IPS DF 19.7 (cell line): Measurements from ENCODE around the gene TRIM7.

Experiments
- DNase-seq: peaks from one replicate; pipeline ENCODE4 v3.0.0-alpha.2; 2013; ENCODE audit warnings: low read depth, low spot score

TRIM7 gene

DNA sequence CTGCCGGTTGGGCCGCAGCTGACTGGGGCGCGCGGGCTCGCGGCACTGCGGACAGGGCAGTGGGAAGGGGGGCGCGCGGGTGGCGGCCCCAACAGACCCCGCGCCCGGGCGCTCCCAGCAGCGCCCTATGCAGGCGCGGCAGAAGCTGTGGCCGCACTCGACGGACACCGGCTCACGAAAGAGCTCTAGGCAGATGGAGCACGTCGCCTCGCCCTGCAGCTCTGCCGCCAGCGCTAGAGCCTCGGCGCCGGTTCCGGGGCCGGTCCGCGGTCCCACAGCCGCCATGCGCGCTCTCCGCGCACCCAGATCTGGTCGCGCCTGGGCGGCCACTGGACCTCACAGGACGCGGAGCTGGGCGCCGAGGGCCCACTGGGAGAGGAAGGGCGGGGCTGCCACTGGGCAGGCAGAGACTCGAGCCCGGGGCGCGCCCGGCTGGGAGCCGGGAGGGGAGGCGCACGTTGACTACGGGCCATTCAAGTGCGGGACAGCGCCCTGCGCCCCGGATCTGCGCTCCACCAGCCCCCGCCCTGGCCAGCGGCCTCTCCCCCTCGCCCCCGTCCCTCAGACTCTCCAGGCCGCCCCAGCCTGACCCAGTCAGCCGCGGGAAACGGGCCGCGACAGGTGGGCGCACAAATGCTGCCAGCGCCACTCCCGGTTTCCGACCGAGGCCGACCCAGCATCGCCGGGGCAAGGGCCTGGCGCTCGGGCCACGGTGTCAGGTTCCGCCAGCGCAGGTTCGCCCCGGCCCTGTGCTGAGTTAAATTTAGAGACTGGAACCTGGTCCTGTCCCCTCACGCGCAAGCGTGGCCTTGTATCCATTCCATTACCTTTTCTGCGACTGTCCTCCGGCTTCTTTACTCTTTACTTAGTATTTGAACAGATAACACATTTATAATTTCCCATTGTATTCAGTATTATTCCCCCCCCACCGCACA, at the start of gene TRIM7:
Gene TRIM7, minus strand, starts transcription at position 371 of the 935 bp plus-strand sequence. Its CDS starts 86 bp downstream, at position 285.
- no peak for DNase-seq

DNA sequence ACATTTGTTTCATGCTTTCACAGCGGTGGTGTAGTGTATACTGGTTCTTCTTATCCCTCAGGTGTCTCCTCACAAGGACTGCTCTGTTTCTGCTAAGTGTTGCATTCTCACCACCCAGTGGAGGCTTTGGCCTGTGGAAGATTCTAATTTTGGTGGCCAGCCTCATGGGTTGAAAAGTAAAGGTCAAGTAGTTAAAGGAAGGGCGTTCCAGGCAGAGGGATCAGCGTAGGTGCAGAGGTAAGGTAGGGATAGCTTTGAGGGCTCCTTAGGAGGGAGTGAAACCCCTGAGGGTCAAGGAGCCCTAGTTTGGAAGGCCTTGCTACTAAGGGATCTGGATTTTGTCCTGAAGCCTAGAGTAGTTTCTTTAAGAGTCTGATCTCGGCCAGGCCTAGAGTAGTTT, 43.3 kb upstream of the TRIM7 start:
- DNase-seq, result no peak

DNA sequence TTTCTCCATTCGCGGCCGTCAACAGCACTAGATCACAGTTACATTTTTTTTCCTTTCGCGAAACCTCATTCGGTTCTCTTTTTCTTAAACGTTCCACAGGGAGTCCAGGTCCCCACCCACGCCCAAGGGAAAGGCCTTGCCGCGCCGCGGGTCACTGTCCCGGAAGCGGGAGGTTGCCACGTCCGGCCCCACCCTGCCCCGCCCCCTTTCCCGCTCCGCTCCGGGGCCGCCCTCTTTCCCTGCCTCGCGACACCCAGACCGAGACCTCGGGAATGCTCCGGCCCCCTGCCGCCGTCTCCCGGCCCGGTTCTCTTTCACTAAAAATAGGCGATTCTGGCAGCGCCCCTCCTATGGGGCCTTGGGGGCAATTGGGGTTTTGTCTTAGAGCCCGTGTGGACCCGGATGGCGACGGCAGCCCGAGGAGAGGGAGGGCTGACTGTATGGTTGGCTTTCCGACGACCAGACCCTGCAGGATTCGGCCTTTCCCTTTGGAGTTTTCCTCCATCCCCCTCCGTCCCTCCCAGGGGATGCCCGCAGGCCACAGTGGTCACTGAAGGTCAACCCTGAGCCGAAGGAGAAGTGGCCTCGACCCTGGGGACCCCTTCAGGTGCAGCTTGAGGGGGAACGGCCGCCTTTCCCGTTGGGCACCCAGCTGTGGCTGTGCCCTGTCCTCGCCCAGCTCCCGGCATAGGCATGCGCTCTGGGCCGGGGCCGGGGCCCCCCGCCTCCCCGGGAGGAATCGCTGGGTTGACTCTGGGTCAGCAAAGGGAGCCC, 41.5 kb upstream of the TRIM7 start:
- no peak for DNase-seq

DNA sequence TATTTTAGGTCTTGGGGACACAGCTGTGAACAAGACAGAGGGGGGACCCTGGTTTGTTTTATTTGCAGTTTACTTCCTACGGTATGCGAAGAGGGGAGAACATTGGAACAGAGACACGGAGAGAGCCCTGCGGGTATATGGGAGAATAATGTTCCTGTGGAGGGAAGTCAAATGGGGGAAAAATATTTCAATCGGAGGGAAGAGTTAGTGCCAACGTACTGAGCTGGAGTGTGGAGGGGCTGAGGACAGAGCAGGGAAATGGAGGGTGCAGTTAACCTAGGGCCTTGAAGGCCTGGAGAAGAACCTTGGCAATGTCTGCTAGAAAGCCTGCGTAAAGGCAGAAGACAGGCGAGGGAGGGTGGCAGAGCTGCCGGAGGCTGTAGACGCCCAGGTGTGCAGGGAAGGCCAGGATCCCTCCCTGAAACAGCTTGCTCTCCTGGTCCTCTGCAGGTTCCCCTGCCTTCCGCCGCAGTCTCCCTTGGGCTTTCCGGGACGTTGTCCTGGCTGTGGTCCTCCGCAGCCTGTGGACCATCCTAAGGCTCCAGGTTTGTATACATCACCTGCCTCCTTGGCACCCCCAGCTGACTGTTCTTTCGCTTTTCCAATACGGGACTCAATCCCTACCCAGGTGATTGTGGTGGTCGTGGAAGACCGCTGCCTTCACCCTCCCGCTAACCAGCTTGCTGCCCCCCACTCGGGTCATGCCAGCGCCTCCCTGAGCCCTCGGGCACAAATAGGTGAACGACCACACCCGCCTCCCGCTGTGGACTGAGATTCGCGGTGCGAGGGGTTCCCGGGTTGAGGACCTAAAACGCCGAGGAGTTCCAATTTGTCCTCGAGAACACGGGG, 40.7 kb upstream of the TRIM7 start:
- no peak for DNase-seq

DNA sequence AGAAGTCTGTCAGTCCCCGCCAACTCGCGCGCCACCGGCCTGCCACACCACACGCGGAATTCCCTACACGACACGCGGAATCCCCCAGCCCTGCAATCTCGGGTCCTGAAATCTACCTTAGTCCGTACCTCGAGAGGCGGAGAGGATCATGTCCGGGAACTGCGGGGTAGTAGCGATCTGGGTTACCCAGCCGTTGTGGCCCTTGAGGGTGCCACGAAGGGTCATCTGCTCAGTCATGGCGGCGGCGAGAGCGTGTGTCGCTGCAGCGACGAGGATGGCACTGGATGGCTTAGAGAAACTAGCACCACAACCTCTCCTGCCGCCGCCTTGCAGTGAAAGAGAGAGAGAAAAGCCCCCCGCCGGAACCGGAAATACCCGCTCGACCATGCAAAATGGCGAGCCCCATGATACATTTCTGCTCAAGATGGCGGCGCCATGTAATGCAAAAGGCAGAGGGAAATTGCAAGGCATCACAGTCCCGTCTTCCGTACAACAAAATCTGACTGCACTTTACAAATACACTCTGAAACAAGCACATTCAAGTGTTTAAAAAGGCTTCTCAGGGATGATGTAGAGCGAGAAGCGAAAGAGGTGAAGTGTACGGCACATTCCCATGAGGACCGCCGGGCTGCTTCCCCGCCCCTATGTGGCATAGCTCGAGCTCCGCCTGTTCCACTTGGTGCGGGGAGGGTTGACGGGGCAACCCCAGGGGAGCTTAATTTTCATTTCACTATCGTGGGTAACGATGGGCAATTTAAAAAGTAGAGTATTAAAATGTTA, 38.8 kb upstream of the TRIM7 start, which contains the start of gene RACK1:
Gene RACK1, minus strand, starts transcription at position 343 of the 780 bp plus-strand sequence. Its CDS starts 106 bp downstream, at position 237.
- no peak for DNase-seq

GRCh38 chr5:181243018-181243563, 38.1 kb upstream of the TRIM7 start:
- no peak for DNase-seq

GRCh38 chr5:181242031-181242451, 37.0 kb upstream of the TRIM7 start:
- DNase-seq, result no peak

DNA sequence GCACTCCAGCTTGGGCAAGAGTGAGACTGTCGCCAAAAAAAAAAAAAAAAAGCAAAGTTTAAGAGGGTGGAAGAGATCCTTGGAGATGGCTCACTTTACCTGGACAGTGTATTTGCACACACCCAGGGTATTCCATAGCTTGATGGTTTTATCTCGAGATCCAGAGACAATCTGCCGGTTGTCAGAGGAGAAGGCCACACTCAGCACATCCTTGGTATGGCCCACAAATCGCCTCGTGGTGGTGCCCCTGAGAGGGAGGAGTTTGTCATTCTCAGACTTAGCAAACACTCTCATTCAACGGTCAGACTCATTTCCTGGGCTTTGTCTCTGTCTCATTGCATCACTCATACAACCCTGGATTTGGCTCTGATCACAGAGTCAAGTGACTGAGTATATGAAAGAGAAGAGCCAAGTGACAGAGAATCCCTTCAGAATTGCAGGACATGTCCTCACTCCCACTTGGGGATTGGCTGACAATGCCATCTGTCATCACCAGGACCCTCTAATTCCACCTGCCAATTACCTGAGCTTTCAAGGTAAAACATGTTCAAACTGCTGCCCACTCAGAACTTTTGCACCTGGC, 36.5 kb upstream of the TRIM7 start:
- no peak for DNase-seq

GRCh38 chr5:181239062-181239663, 34.2 kb upstream of the TRIM7 start:
- DNase-seq, result no peak

- DNase-seq, result no peak
Measured at GRCh38 chr5:181237729-181238385, 32.9 kb upstream of the TRIM7 start.

GRCh38 chr5:181236954-181237641, 32.1 kb upstream of the TRIM7 start:
- DNase-seq, result no peak

GRCh38 chr5:181236471-181236870, 31.5 kb upstream of the TRIM7 start:
- no peak for DNase-seq

- no peak for DNase-seq
Measured at GRCh38 chr5:181235689-181236366, 30.8 kb upstream of the TRIM7 start.

DNA sequence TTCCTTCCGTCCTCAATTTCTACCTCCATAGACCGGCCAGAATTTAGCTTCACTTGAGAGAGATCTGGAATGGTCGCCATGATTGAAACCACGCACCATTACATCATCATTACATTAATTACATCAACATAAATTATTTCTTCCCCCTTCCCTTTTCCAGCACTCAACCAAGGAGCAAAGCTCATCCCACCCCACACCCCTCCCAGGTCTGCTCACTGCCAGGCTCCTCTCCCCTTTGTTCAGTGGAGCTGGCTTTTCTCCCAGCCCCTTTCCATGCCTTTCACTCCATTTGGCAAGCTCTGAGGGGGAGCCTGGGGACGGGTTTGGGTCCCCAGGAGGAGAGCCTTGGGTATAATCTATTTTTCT, 30.3 kb upstream of the TRIM7 start:
- no peak for DNase-seq

DNA sequence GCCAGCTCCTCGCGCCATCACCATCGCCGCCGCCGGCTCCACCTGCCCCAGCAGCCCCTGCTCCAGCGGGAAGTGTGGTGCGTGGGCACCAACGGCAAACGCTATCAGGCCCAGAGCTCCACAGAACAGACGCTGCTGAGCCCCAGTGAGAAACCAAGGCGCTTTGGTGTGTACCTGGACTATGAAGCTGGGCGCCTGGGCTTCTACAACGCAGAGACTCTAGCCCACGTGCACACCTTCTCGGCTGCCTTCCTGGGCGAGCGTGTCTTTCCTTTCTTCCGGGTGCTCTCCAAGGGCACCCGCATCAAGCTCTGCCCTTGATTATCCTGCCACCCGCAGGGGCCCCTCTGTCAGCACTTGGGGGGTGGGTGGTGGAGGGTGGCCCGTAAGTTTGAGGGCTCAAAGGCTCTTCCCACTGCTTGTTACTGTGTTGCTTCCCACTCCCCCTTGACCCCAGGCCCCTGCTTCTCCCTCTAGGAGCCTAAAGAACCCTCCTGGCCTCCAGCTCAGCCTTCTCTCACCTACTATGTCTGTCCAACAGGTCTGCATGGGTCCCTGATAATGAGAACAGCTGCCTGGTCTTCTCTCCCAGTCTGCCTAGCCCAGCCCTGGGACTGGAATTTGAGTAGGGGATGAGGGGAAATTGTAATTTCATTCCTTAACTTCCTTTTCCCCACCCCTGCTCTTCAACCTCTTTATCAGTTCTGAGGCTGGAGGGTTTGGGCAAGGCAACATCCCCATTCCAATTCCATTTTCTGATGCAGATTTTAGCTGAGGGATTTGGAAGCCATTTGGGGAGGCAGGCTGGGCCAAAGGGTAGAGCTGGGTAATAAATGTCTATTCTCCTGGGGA, 29.7 kb upstream of the TRIM7 start:
- no peak for DNase-seq

DNA sequence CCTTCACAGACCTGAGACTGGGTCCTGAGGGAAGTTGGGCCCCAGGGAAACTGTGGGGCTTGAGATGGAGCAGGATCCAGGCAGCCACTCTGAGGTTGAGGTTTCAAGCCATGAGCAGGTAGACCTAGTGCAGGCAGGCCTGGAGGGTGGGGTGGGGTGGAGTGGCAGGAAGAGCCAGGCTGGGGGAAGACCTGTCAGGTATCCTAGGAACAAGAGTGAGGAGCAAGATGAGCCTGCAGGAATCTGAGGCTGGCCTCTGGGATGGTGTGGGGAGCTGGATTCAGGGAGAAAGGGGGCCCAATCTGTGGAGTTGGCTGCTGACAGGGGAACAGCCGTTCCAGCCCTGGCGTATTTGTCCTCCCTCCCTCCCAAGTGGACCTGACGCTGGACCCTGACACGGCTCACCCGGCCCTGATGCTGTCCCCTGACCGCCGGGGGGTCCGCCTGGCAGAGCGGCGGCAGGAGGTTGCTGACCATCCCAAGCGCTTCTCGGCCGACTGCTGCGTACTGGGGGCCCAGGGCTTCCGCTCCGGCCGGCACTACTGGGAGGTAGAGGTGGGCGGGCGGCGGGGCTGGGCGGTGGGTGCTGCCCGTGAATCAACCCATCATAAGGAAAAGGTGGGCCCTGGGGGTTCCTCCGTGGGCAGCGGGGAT, 28.9 kb upstream of the TRIM7 start:
- no peak for DNase-seq
